Measurements from ENCODE around the gene CCDC177. TPM values are rescaled to one million over a fixed set of nuclear protein-coding genes. Genes with fewer than 3 reads are reported as not detected.

CCDC177 gene
- total RNA-seq = not detected

- WGBS, 2 donors = 0 to 1% methylated on average over 25 to 39 of the region's 52 CpGs
- Histone ChIP-seq H3K27ac (no peak within 1 kb of the TSS), H3K27me3 (peaks cover 19% of the 10 kb centered on the region), H3K36me3 (no peaks in the 10 kb centered on the region), H3K4me1 (peaks cover 15 to 31% of the 10 kb centered on the region in 2 donors), H3K4me3 (replicated peaks in 1 of 3) (peak within 1 kb of the TSS in 1 of 3 donors; percentile 5), H3K9me3 (no peaks in the 10 kb centered on the region)
- peak; percentile 66 to 93 (median 75) for TF ChIP-seq CTCF (IDR thresholded peaks at IDR 0.05)
- TF ChIP-seq POLR2A (IDR thresholded peaks at IDR 0.05) = no peak
- peak; percentile 65 to 73 for DNase-seq
- intact Hi-C loops (cut with DNase I) = no loop called here
Observed at GRCh38 chr14:69574263-69574953, at the start of gene CCDC177. Gene CCDC177, minus strand, starts transcription at chr14:69574871. Its CDS starts 1,249 bp downstream, at chr14:69573622.

GRCh38 chr14:69624136-69624535 is 49.5 kb upstream of the CCDC177 start:
- Histone ChIP-seq H3K4me3 (replicated peaks in 1 of 3) (no peak overlapping the region), H3K9me3 (no peaks in the 10 kb centered on the region), H3K36me3 (no peaks in the 10 kb centered on the region), H3K4me1 (peaks cover 12 to 43% of the 10 kb centered on the region in 2 donors), H3K27me3 (no peaks in the 10 kb centered on the region), H3K27ac (no peak overlapping the region)
- intact Hi-C loops (cut with DNase I) = no loop called here
- no peak for DNase-seq
- WGBS, 2 donors = 95 to 97% methylated on average over 4 of the region's 4 CpGs
- TF ChIP-seq CTCF (IDR thresholded peaks at IDR 0.05) (no peak), POLR2A (IDR thresholded peaks at IDR 0.05) (no peak)

- intact Hi-C loops (cut with DNase I) = no loop called here
- no peaks in the 10 kb centered on the region for H3K27me3 ChIP-seq
- no peak overlapping the region for H3K4me3 ChIP-seq (replicated peaks in 1 of 3)
- H3K27ac ChIP-seq = no peak overlapping the region
- no peak for DNase-seq
- no peaks in the 10 kb centered on the region for H3K9me3 ChIP-seq
- no peaks in the 10 kb centered on the region for H3K36me3 ChIP-seq
- 91 to 96% methylated on average over 2 of the region's 2 CpGs for WGBS, 2 donors
- peaks cover 40 to 64% of the 10 kb centered on the region in 2 donors for H3K4me1 ChIP-seq
- TF ChIP-seq CTCF (IDR thresholded peaks at IDR 0.05) = no peak
- TF ChIP-seq POLR2A (IDR thresholded peaks at IDR 0.05) = no peak
Observed at GRCh38 chr14:69620981-69621380, 46.3 kb upstream of the CCDC177 start.

- no peaks in the 10 kb centered on the region for H3K27me3 ChIP-seq
- no peak overlapping the region for H3K4me3 ChIP-seq (replicated peaks in 1 of 3)
- H3K27ac ChIP-seq = no peak overlapping the region
- no peaks in the 10 kb centered on the region for H3K36me3 ChIP-seq
- peaks cover 47 to 62% of the 10 kb centered on the region in 2 donors for H3K4me1 ChIP-seq
- no peak for DNase-seq
- intact Hi-C loops (cut with DNase I) = no loop called here
- WGBS, 2 donors = 80 to 92% methylated on average over 5 of the region's 5 CpGs
- TF ChIP-seq POLR2A (IDR thresholded peaks at IDR 0.05) (no peak), CTCF (IDR thresholded peaks at IDR 0.05) (no peak)
- H3K9me3 ChIP-seq = no peaks in the 10 kb centered on the region
Observed at GRCh38 chr14:69620211-69620611, 45.5 kb upstream of the CCDC177 start.

GRCh38 chr14:69619012-69619411 is 44.3 kb upstream of the CCDC177 start:
- TF ChIP-seq POLR2A (IDR thresholded peaks at IDR 0.05) = no peak
- TF ChIP-seq CTCF (IDR thresholded peaks at IDR 0.05) = no peak
- Histone ChIP-seq H3K9me3 (no peaks in the 10 kb centered on the region), H3K36me3 (no peaks in the 10 kb centered on the region), H3K4me1 (peaks cover 59 to 67% of the 10 kb centered on the region in 2 donors), H3K4me3 (replicated peaks in 1 of 3) (no peak overlapping the region), H3K27me3 (no peaks in the 10 kb centered on the region), H3K27ac (peak overlapping the region in 2 of 3 donors; percentile 82 to 96)
- peak in 1 of 2 donors; percentile 25 for DNase-seq
- WGBS, 2 donors = 33 to 58% methylated on average over 4 of the region's 4 CpGs
- intact Hi-C loops (cut with DNase I) = loop anchor here (5.0 kb wide), 1 partner anchor 33 kb away; no protein-coding TSS in a partner anchor

All from thyroid gland (tissue), 4 donors.